Measurements from ENCODE around the gene CHD2.

Gene CHD2

DNA sequence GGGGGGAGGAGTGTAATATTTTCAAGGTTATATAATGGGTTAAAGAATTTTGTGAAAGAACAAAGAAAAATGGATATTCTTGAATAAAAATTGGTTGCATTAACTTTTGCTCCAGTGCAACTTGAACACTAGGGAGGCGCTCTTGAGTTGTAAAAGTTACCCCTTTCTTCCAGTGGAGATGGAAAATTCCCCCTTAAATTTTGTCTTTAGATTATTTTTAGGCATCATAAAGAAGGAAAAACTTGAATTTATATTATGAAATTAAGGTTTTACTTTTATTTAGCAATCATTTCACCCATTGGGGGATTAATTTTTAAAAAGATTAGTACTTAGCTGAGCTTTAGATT lies 550 bp upstream of the CHD2 start:
- Histone ChIP-seq H3K9ac (ENCODE audit: low read depth, low read length) (peak overlapping the region; percentile 93), H3K4me1 (ENCODE audit: insufficient read depth, low read length) (peaks cover 51% of the 10 kb centered on the region), H3K36me3 (ENCODE audit: insufficient read depth, low read length) (peaks cover 47% of the 10 kb centered on the region), H3K4me2 (ENCODE audit: insufficient read depth, low read length) (peak overlapping the region; percentile 80), H3K27ac (ENCODE audit: low read length) (peak overlapping the region; percentile 99), H3K4me3 (ENCODE audit: low read depth in 1 of 2, low read length in 2 of 2) (peak overlapping the region in 1 of 2 experiments; percentile 80; a peak in 2 of 4 replicates), H3K27me3 (ENCODE audit: insufficient read depth, low read length, poor library complexity) (no peaks in the 10 kb centered on the region), H3K9me3 (ENCODE audit: insufficient read depth, low read length, severe bottlenecking) (no peaks in the 10 kb centered on the region), H4K20me1 (ENCODE audit: insufficient read depth, low read length) (peaks cover 2% of the 10 kb centered on the region; the same call in 1 of the 2 replicates), H2AFZ (ENCODE audit: low read depth, low read length) (no peak overlapping the region), H3K79me2 (ENCODE audit: insufficient read depth, low read length) (peaks cover 96% of the 10 kb centered on the region)
- TF ChIP-seq EZH2 (IDR thresholded peaks at IDR 0.05; ENCODE audit: borderline replicate concordance, low read depth, low read length, severe bottlenecking), result no peak
- TF ChIP-seq, protein P1, sequence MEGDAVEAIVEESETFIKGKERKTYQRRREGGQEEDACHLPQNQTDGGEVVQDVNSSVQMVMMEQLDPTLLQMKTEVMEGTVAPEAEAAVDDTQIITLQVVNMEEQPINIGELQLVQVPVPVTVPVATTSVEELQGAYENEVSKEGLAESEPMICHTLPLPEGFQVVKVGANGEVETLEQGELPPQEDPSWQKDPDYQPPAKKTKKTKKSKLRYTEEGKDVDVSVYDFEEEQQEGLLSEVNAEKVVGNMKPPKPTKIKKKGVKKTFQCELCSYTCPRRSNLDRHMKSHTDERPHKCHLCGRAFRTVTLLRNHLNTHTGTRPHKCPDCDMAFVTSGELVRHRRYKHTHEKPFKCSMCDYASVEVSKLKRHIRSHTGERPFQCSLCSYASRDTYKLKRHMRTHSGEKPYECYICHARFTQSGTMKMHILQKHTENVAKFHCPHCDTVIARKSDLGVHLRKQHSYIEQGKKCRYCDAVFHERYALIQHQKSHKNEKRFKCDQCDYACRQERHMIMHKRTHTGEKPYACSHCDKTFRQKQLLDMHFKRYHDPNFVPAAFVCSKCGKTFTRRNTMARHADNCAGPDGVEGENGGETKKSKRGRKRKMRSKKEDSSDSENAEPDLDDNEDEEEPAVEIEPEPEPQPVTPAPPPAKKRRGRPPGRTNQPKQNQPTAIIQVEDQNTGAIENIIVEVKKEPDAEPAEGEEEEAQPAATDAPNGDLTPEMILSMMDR (IDR thresholded peaks at IDR 0.05; ENCODE audit: borderline replicate concordance, extremely low read depth, low read length, poor library complexity, severe bottlenecking), result peak; percentile 59
- DNase-seq, result peak; percentile 33
- ATAC-seq (ENCODE audit: insufficient read depth, low read depth), result no peak

DNA sequence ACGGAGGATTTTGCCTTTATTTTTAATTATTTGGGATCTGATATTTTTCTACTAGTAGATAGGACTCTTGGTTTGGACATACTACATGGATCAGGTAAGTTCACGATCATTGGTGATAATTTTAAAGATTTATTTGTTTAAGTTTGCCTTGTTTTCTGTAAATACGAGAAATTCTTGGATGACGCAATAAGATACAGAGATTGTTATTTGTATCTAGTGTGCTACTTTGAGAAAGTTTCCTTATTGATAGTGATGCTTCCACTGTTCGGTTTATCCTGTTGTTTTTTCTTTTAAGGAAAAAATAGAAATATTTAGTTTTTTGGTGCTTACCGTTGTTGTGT lies 577 bp downstream of the CHD2 start:
- peak overlapping the region; percentile 80 for H3K4me2 ChIP-seq (ENCODE audit: insufficient read depth, low read length)
- H3K27me3 ChIP-seq (ENCODE audit: insufficient read depth, low read length, poor library complexity), result no peaks in the 10 kb centered on the region
- no peaks in the 10 kb centered on the region for H3K9me3 ChIP-seq (ENCODE audit: insufficient read depth, low read length, severe bottlenecking)
- peaks cover 51% of the 10 kb centered on the region for H3K4me1 ChIP-seq (ENCODE audit: insufficient read depth, low read length)
- no peak overlapping the region for H2AFZ ChIP-seq (ENCODE audit: low read depth, low read length)
- H3K36me3 ChIP-seq (ENCODE audit: insufficient read depth, low read length), result peaks cover 47% of the 10 kb centered on the region
- H3K9ac ChIP-seq (ENCODE audit: low read depth, low read length), result peak overlapping the region; percentile 93
- ATAC-seq (ENCODE audit: insufficient read depth, low read depth) (no peak), DNase-seq (no peak)
- peak overlapping the region; percentile 80 to 96 for H3K4me3 ChIP-seq (ENCODE audit: low read depth in 1 of 2, low read length in 2 of 2)
- TF ChIP-seq EZH2 (IDR thresholded peaks at IDR 0.05; ENCODE audit: borderline replicate concordance, low read depth, low read length, severe bottlenecking), result no peak
- TF ChIP-seq, protein P1 (IDR thresholded peaks at IDR 0.05; ENCODE audit: borderline replicate concordance, extremely low read depth, low read length, poor library complexity, severe bottlenecking), result no peak
- peak overlapping the region; percentile 99 for H3K27ac ChIP-seq (ENCODE audit: low read length)
- H4K20me1 ChIP-seq (ENCODE audit: insufficient read depth, low read length), result no peaks in the 10 kb centered on the region
- H3K79me2 ChIP-seq (ENCODE audit: insufficient read depth, low read length), result peaks cover 96% of the 10 kb centered on the region

DNA sequence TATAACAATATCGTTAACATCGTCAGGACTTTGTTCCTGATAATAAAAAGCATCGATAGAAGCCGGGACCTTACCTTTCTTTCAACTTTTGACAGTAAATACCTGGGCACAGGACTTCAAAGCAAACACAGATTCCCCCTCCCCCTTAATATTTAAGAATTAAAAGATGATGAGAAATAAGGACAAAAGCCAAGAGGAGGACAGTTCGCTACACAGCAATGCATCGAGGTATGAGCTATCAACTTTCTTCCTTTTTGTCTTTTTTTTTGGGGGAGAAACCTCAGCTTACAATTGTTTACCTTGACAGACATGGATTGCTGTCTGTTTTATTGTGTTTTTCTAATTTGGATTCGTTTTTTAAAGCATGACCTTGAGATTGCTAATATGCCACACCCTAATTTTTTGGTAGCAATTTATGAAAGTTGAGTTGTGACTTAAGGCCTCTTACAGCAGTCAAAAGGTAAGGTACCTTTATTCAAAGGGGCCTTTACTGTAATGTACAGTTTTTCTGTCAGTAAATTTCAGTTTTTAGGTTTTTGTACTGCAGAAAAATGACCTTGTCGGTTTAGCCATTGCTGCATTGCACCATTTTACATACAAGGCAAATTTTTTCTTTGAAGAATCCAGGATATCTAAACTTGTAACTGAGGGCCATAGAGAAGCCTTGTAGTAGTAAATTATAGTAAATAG lies 1.1 kb downstream of the CHD2 start:
- peaks cover 52% of the 10 kb centered on the region for H3K36me3 ChIP-seq (ENCODE audit: insufficient read depth, low read length)

More for the DNA sequence above, 1.1 kb downstream of the CHD2 start:
- Histone ChIP-seq H3K4me1 (ENCODE audit: insufficient read depth, low read length) (peaks cover 55% of the 10 kb centered on the region), H3K27ac (ENCODE audit: low read length) (peak overlapping the region; percentile 99), H3K4me2 (ENCODE audit: insufficient read depth, low read length) (peak overlapping the region; percentile 80), H2AFZ (ENCODE audit: low read depth, low read length) (no peak overlapping the region), H3K9ac (ENCODE audit: low read depth, low read length) (peak overlapping the region; percentile 93), H3K4me3 (ENCODE audit: low read depth in 1 of 2, low read length in 2 of 2) (peak overlapping the region; percentile 80 to 96), H3K27me3 (ENCODE audit: insufficient read depth, low read length, poor library complexity) (no peaks in the 10 kb centered on the region), H3K9me3 (ENCODE audit: insufficient read depth, low read length, severe bottlenecking) (no peaks in the 10 kb centered on the region), H4K20me1 (ENCODE audit: insufficient read depth, low read length) (no peaks in the 10 kb centered on the region), H3K79me2 (ENCODE audit: insufficient read depth, low read length) (peaks cover 96% of the 10 kb centered on the region)
- no peak for TF ChIP-seq EZH2 (IDR thresholded peaks at IDR 0.05; ENCODE audit: borderline replicate concordance, low read depth, low read length, severe bottlenecking)
- TF ChIP-seq, protein P1 (IDR thresholded peaks at IDR 0.05; ENCODE audit: borderline replicate concordance, extremely low read depth, low read length, poor library complexity, severe bottlenecking), result no peak
- DNase-seq (no peak), ATAC-seq (ENCODE audit: insufficient read depth, low read depth) (no peak)
